A673 (cell line): ENCODE measurements around the gene TMTC2.

Experiments used
- CTCF ChIP-seq: fragments of 300-800, 200-600 bp; sonication (generic); conservative IDR thresholded peaks from 2 replicates; pipeline ENCODE4 v1.5.1; 2017; ENCODE audit warnings: low read depth, mild to moderate bottlenecking, antibody characterized with exemption, low read length, moderate library complexity, mixed read lengths
- EZH2 ChIP-seq: fragments of 200-600 bp; sonication (generic); IDR thresholded peaks from 2 replicates; pipeline ENCODE4 v1.6.1; 2017; ENCODE audit warnings: borderline replicate concordance, low read depth, mild to moderate bottlenecking, mixed read lengths, antibody characterized with exemption, low read length; ENCODE audit not compliant: poor library complexity, severe bottlenecking

DNA sequence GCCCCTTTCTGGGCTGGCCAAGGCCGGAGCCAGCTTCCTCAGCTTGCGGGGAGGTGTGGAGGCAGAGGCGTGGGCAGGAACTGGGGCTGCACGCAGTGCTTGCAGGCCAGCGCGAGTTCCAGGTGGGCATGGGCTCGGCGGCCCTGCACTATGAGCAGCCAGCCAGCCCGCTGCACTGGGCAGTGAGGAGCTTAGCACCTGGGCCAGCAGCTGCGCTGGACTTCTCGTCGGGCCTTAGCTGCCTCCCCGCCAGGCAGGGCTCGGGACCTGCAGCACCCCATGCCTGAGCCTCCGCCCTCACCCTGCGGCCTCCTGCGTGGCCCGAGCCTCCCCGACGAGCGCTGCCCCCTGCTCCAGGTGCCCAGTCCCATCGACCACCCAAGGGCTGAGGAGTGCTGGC, 42.0 kb downstream of the TMTC2 start:
- TF ChIP-seq CTCF, result no peak
- no peak for TF ChIP-seq EZH2
